H1 (cell line): ENCODE results near the gene NGEF. TPM values are rescaled to one million over a fixed set of nuclear protein-coding genes. Genes with fewer than 3 reads are reported as not detected.

Experiments
- ASH2L ChIP-seq: fragments of 200-600, 300-600 bp; sonication (generic); IDR thresholded peaks from one replicate; pipeline ENCODE4 v1.7.1; 2017; ENCODE audit warnings: low read length
- BACH1 ChIP-seq: IDR thresholded peaks from 2 replicates; pipeline ENCODE4 v1.6.1; 2012; ENCODE audit warnings: low read length, improper control_type of control experiment
- CEBPB ChIP-seq: IDR thresholded peaks from 2 replicates; pipeline ENCODE4 v1.6.1; 2012; ENCODE audit warnings: low read depth, low read length
- CHD7 ChIP-seq: fragments of 300-600 bp; sonication (generic); IDR thresholded peaks from 2 replicates; pipeline ENCODE4 v1.7.1; 2012; ENCODE audit warnings: low read length, moderate library complexity, mild to moderate bottlenecking, inconsistent platforms; ENCODE audit not compliant: insufficient replicate concordance
- EGR1 ChIP-seq: IDR thresholded peaks from 2 replicates; pipeline ENCODE4 v1.6.1; 2011; ENCODE audit warnings: low read depth, low read length, borderline replicate concordance
- JUN ChIP-seq: IDR thresholded peaks from 2 replicates; pipeline ENCODE4 v1.6.1; 2011; ENCODE audit warnings: low read depth, mild to moderate bottlenecking, improper control_type of control experiment, low read length
- MAFK ChIP-seq: IDR thresholded peaks from 2 replicates; pipeline ENCODE4 v1.6.1; 2012; ENCODE audit warnings: low read depth, mild to moderate bottlenecking, improper control_type of control experiment, low read length
- RFX5 ChIP-seq: IDR thresholded peaks from 2 replicates; pipeline ENCODE4 v1.6.1; 2011; ENCODE audit warnings: low read depth, low read length, improper control_type of control experiment, borderline replicate concordance
- SP1 ChIP-seq: IDR thresholded peaks from 2 replicates; pipeline ENCODE4 v1.6.1; 2011; ENCODE audit warnings: low read depth, low read length
- SP2 ChIP-seq: IDR thresholded peaks from 2 replicates; pipeline ENCODE4 v1.6.1; 2012; ENCODE audit warnings: mild to moderate bottlenecking, low read length, inconsistent platforms
- USF2 ChIP-seq: IDR thresholded peaks from 2 replicates; pipeline ENCODE4 v1.6.1; 2011; ENCODE audit warnings: low read length, improper control_type of control experiment
- YY1 ChIP-seq: IDR thresholded peaks from 2 replicates; pipeline ENCODE4 v1.6.1; 2011; ENCODE audit warnings: low read depth, mild to moderate bottlenecking, low read length
- polyA plus RNA-seq, 7 experiments: library from polyadenylated mRNA; depleted of rRNA in 3 of 7; stranded (reverse) in 5 of 7; unstranded in 2 of 7; fragments of >200 nt in 5 of 7; fragments of 200-250 nt in 2 of 7; gene quantifications; 1 replicate in 5 of 7; 2 replicates in 1 of 7; 4 replicates in 1 of 7; pipeline versions ENCODE4 v1.2.1 to v1.2.3, GENCODE V29; 2011 to 2013; ENCODE audit warnings: missing spikeins in 2 of 7, mixed read lengths in 2 of 7
- total RNA-seq: library from RNA; stranded (reverse); fragmentation: NEBNext Ultra II Directional; extraction: Animal tissue kit (Norgen Biotek cat#: 25700); gene quantifications from 2 replicates; pipeline ENCODE4 v1.2.1, GENCODE V29; 2021

NGEF gene
- total and polyA plus RNA-seq, 2 of the 8 experiments (the other 6 are each of a cell fraction or from before 2014, with no cell fraction given) = 2.7 to 3.2 TPM

GRCh38 chr2:233006648-233007047 is 6.4 kb downstream of the NGEF start (continued):
- TF ChIP-seq CHD7 = no peak
- no peak for TF ChIP-seq EGR1
- no peak for TF ChIP-seq MAFK
- no peak for TF ChIP-seq YY1
- TF ChIP-seq ASH2L = no peak
- no peak for TF ChIP-seq USF2
- TF ChIP-seq BACH1 = no peak
- no peak for TF ChIP-seq RFX5
- no peak for TF ChIP-seq JUN
- no peak for TF ChIP-seq SP2
- TF ChIP-seq CEBPB = no peak
- no peak for TF ChIP-seq SP1
